H1 (cell line): ENCODE data around the gene ZCCHC17. TPM values are rescaled to one million over a fixed set of nuclear protein-coding genes. Genes with fewer than 3 reads are reported as not detected.

Source experiments
- CTCF ChIA-PET: fragments of 300-600 bp; sonication (Branson Sonifier 250); formaldehyde crosslinking; loops from one replicate; lab custom pipeline; 2021; ENCODE audit not compliant: partially characterized antibody; lab: Charles Lee
- POLR2A ChIA-PET: fragments of 300-600 bp; sonication (Branson Sonifier 250); formaldehyde crosslinking; loops from one replicate; lab custom pipeline; 2021; ENCODE audit warnings: inconsistent platforms; ENCODE audit not compliant: partially characterized antibody; lab: Charles Lee
- DNase-seq, 2 experiments: peaks; one replicate each; pipeline versions ENCODE4 v3.0.0 to v3.0.0-alpha.2; 2010 to 2022; ENCODE audit warnings: low spot score in 2 of 2, low read depth in 1 of 2, mixed read lengths in 1 of 2
- FAIRE-seq: peaks from 2 replicates; lab custom pipeline; 2011; peaks lifted over from hg19 to GRCh38; lab: Jason Lieb, UNC
- H2AFZ ChIP-seq: 2 replicates; pipeline ENCODE4 v1.8.1; 2012; ENCODE audit warnings: low read length, inconsistent platforms
- H2AK5ac ChIP-seq: 2 replicates; pipeline ENCODE4 v1.6.1; 2013; ENCODE audit warnings: low read depth, low read length
- H2BK120ac ChIP-seq: replicated peaks from 2 replicates; pipeline ENCODE3; 2013; ENCODE audit warnings: low read depth, low read length, inconsistent platforms
- H2BK12ac ChIP-seq: 2 replicates; pipeline ENCODE4 v1.6.1; 2013; ENCODE audit warnings: low read depth, low read length
- H2BK15ac ChIP-seq: 2 replicates; pipeline ENCODE4 v1.6.1; 2013; ENCODE audit warnings: low read length
- H2BK20ac ChIP-seq: 2 replicates; pipeline ENCODE4 v1.6.1; 2013; ENCODE audit warnings: low read length
- H2BK5ac ChIP-seq: 2 replicates; pipeline ENCODE4 v1.6.1; 2013; ENCODE audit warnings: low read depth, low read length
- H3K14ac ChIP-seq: 2 replicates; pipeline ENCODE4 v1.6.1; 2013; ENCODE audit warnings: inconsistent platforms; ENCODE audit not compliant: insufficient read length
- H3K18ac ChIP-seq: 2 replicates; pipeline ENCODE4 v1.6.1; 2013; ENCODE audit warnings: low read length; ENCODE audit errors: extremely low read depth
- H3K23ac ChIP-seq: 2 replicates; pipeline ENCODE4 v1.6.1; 2013; ENCODE audit warnings: inconsistent platforms; ENCODE audit not compliant: insufficient read length
- H3K23me2 ChIP-seq: 2 replicates; pipeline ENCODE4 v1.6.1; 2013; ENCODE audit warnings: low read depth, low read length
- H3K27ac ChIP-seq: 2 replicates; pipeline ENCODE4 v1.6.1; 2011; ENCODE audit warnings: low read depth, low read length, inconsistent platforms
- H3K27me3 ChIP-seq, 4 experiments: replicated peaks in 1 of 4; 1 replicate in 1 of 4; 2 replicates in 3 of 4; pipeline versions ENCODE4 v1.6.1 to v1.8.1; 2011 to 2013; ENCODE audit warnings: low read length in 3 of 4, mild to moderate bottlenecking in 3 of 4, inconsistent platforms in 2 of 4, mixed read lengths in 2 of 4, moderate library complexity in 1 of 4; ENCODE audit not compliant: control insufficient read depth in 3 of 4, insufficient read depth in 3 of 4; ENCODE audit errors: extremely low read depth in 1 of 4
- H3K36me3 ChIP-seq, 4 experiments: 2 replicates each; pipeline versions ENCODE4 v1.6.1 to v1.8.1; 2011 to 2013; ENCODE audit warnings: mild to moderate bottlenecking in 4 of 4, low read length in 3 of 4, moderate library complexity in 2 of 4, control low read depth in 1 of 4, inconsistent platforms in 1 of 4; ENCODE audit not compliant: insufficient read depth in 4 of 4, control insufficient read depth in 2 of 4
- H3K4ac ChIP-seq: replicated peaks from 2 replicates; pipeline ENCODE3; 2013; ENCODE audit warnings: low read length, low read depth, mixed read lengths, inconsistent platforms; ENCODE audit not compliant: insufficient read length
- H3K4me1 ChIP-seq, 4 experiments: replicated peaks in 1 of 4; 1 replicate in 1 of 4; 2 replicates in 3 of 4; pipeline versions ENCODE4 v1.6.1 to v1.8.1; 2011 to 2013; ENCODE audit warnings: low read length in 3 of 4, inconsistent platforms in 2 of 4, mixed read lengths in 1 of 4; ENCODE audit not compliant: insufficient read depth in 4 of 4, control insufficient read depth in 3 of 4
- H3K4me2 ChIP-seq, 2 experiments: 2 replicates each; pipeline versions ENCODE4 v1.6.1 to v1.8.1; 2011 to 2013; ENCODE audit warnings: low read depth in 2 of 2, low read length in 2 of 2, control low read depth in 1 of 2, inconsistent platforms in 1 of 2, mild to moderate bottlenecking in 1 of 2; ENCODE audit not compliant: insufficient read depth in 1 of 2
- H3K4me3 ChIP-seq, 4 experiments: fragments of 200-600, 300-600 bp in 1 of 4; sonication (generic), shearing (Covaris generic), sonication (Bioruptor Twin) in 1 of 4; 2 replicates each; pipeline versions ENCODE4 v1.5.1 to v1.8.1; 2011 to 2016; ENCODE audit warnings: low read length in 4 of 4, low read depth in 3 of 4, control low read depth in 2 of 4, inconsistent platforms in 2 of 4, mild to moderate bottlenecking in 2 of 4, mixed read lengths in 1 of 4, moderate library complexity in 1 of 4; ENCODE audit not compliant: insufficient read depth in 2 of 4; ENCODE audit errors: extremely low read depth in 1 of 4
- H3K56ac ChIP-seq: replicated peaks from 2 replicates; pipeline ENCODE3; 2013; ENCODE audit warnings: low read depth, mild to moderate bottlenecking, mixed read lengths, low read length, inconsistent platforms; ENCODE audit not compliant: insufficient read length
- H3K79me1 ChIP-seq: 2 replicates; pipeline ENCODE4 v1.6.1; 2013; ENCODE audit warnings: low read depth, low read length, control low read depth
- H3K79me2 ChIP-seq, 2 experiments: 2 replicates each; pipeline versions ENCODE4 v1.6.1 to v1.8.1; 2012 to 2013; ENCODE audit warnings: low read length in 2 of 2, mild to moderate bottlenecking in 2 of 2, inconsistent platforms in 1 of 2; ENCODE audit not compliant: insufficient read depth in 2 of 2, control insufficient read depth in 1 of 2
- H3K9ac ChIP-seq, 4 experiments: replicated peaks in 1 of 4; 1 replicate in 1 of 4; 2 replicates in 3 of 4; pipeline versions ENCODE4 v1.6.1 to v1.8.1; 2011 to 2013; ENCODE audit warnings: low read depth in 3 of 4, low read length in 3 of 4, control low read depth in 2 of 4, mild to moderate bottlenecking in 2 of 4, moderate library complexity in 2 of 4, inconsistent platforms in 1 of 4; ENCODE audit errors: extremely low read depth in 1 of 4
- H3K9me3 ChIP-seq, 2 experiments: 2 replicates each; pipeline versions ENCODE4 v1.6.1 to v1.8.1; 2012 to 2013; ENCODE audit warnings: mild to moderate bottlenecking in 2 of 2, moderate library complexity in 2 of 2, control low read depth in 1 of 2, inconsistent platforms in 1 of 2, low read depth in 1 of 2, low read length in 1 of 2, mixed read lengths in 1 of 2; ENCODE audit not compliant: insufficient read depth in 2 of 2
- H4K20me1 ChIP-seq, 2 experiments: replicated peaks in 1 of 2; 2 replicates each; pipeline versions ENCODE3 to v1.8.1; 2011 to 2013; ENCODE audit warnings: inconsistent platforms in 2 of 2, low read length in 2 of 2, mild to moderate bottlenecking in 1 of 2; ENCODE audit not compliant: insufficient read depth in 2 of 2, control insufficient read depth in 1 of 2
- H4K5ac ChIP-seq: 2 replicates; pipeline ENCODE4 v1.6.1; 2013; ENCODE audit warnings: low read length, low read depth, mixed read lengths, inconsistent platforms; ENCODE audit not compliant: insufficient read length
- H4K8ac ChIP-seq: 2 replicates; pipeline ENCODE4 v1.8.0; 2013; ENCODE audit warnings: mild to moderate bottlenecking, moderate library complexity, low read length, inconsistent platforms; ENCODE audit not compliant: insufficient read depth; ENCODE audit errors: extremely low read depth
- H4K91ac ChIP-seq: replicated peaks from 2 replicates; pipeline ENCODE3; 2013; ENCODE audit warnings: low read length, mixed read lengths, inconsistent platforms; ENCODE audit not compliant: insufficient read length
- BACH1 ChIP-seq: IDR thresholded peaks from 2 replicates; pipeline ENCODE4 v1.6.1; 2012; ENCODE audit warnings: low read length, improper control_type of control experiment
- BRCA1 ChIP-seq: IDR thresholded peaks from 2 replicates; pipeline ENCODE4 v1.6.1; 2012; ENCODE audit warnings: low read depth, low read length, improper control_type of control experiment
- CBX8 ChIP-seq: fragments of 300-800, 300-1000 bp; sonication (generic); IDR thresholded peaks from 2 replicates; pipeline ENCODE4 v1.7.1; 2016; ENCODE audit warnings: low read depth, low read length, borderline replicate concordance
- GABPA ChIP-seq: IDR thresholded peaks from 2 replicates; pipeline ENCODE4 v1.6.1; 2011; ENCODE audit warnings: mild to moderate bottlenecking, low read length, moderate library complexity, borderline replicate concordance; ENCODE audit not compliant: insufficient read depth
- HDAC2 ChIP-seq, 2 experiments: fragments of 300-600 bp in 1 of 2; sonication (generic) in 1 of 2; IDR thresholded peaks; 2 replicates each; pipeline ENCODE4 v1.6.1; 2011 to 2012; ENCODE audit warnings: low read depth in 2 of 2, low read length in 2 of 2, mild to moderate bottlenecking in 2 of 2, moderate library complexity in 2 of 2, borderline replicate concordance in 1 of 2, inconsistent platforms in 1 of 2
- KDM5A ChIP-seq: fragments of 200-600 bp; IDR thresholded peaks from 2 replicates; pipeline ENCODE4 v1.7.1; 2012; ENCODE audit warnings: mild to moderate bottlenecking, low read length, inconsistent platforms, mixed read lengths
- PHF8 ChIP-seq: fragments of 200-600 bp; sonication (generic); conservative IDR thresholded peaks from 2 replicates; pipeline ENCODE4 v1.7.1; 2012; ENCODE audit warnings: low read depth, mild to moderate bottlenecking, inconsistent platforms, low read length, moderate library complexity
- RAD21 ChIP-seq, 2 experiments: IDR thresholded peaks in 1 of 2; conservative IDR thresholded peaks in 1 of 2; 2 replicates each; pipeline ENCODE4 v1.6.1; 2011; ENCODE audit warnings: low read depth in 2 of 2, low read length in 2 of 2, improper control_type of control experiment in 1 of 2, inconsistent platforms in 1 of 2, mild to moderate bottlenecking in 1 of 2, moderate library complexity in 1 of 2
- RBBP5 ChIP-seq: IDR thresholded peaks from 2 replicates; pipeline ENCODE4 v1.7.1; 2012; ENCODE audit warnings: low read depth, mild to moderate bottlenecking, inconsistent platforms, low read length, moderate library complexity, borderline replicate concordance
- RFX5 ChIP-seq: IDR thresholded peaks from 2 replicates; pipeline ENCODE4 v1.6.1; 2011; ENCODE audit warnings: low read depth, low read length, improper control_type of control experiment, borderline replicate concordance
- SAP30 ChIP-seq: fragments of 300-600 bp; sonication (generic); IDR thresholded peaks from 2 replicates; pipeline ENCODE4 v1.7.1; 2012; ENCODE audit warnings: low read length, moderate library complexity, mild to moderate bottlenecking, inconsistent platforms; ENCODE audit not compliant: insufficient read depth, insufficient replicate concordance
- SIRT6 ChIP-seq: IDR thresholded peaks from one replicate; pipeline ENCODE4 v1.7.1; 2012; ENCODE audit warnings: low read length, inconsistent platforms
- TAF1 ChIP-seq: IDR thresholded peaks from 2 replicates; pipeline ENCODE4 v1.6.1; 2011; ENCODE audit warnings: mild to moderate bottlenecking, low read depth, low read length
- TCF12 ChIP-seq: IDR thresholded peaks from 2 replicates; pipeline ENCODE4 v1.6.1; 2011; ENCODE audit warnings: low read depth, mild to moderate bottlenecking, low read length
- WGBS, 2 experiments: shearing (Covaris generic) in 1 of 2; methylation state at CpG; one replicate each; pipeline versions ENCODE4 v1.1.6 to v1.1.7; 2013 to 2015; ENCODE audit warnings: low lambda C conversion rate in 2 of 2, mixed read lengths in 2 of 2, inconsistent platforms in 1 of 2, low coverage in 1 of 2, missing lambda C conversion rate in 1 of 2; ENCODE audit not compliant: insufficient replicate concordance in 2 of 2, insufficient coverage in 1 of 2, insufficient read length in 1 of 2; ENCODE audit errors: extremely low coverage in 1 of 2, missing lambda C conversion rate in 1 of 2; 5-methylcytosine and 5-hydroxymethylcytosine counted together
- polyA plus RNA-seq, 7 experiments: library from polyadenylated mRNA; depleted of rRNA in 3 of 7; stranded (reverse) in 5 of 7; unstranded in 2 of 7; fragments of >200 nt in 5 of 7; fragments of 200-250 nt in 2 of 7; gene quantifications; 1 replicate in 5 of 7; 2 replicates in 1 of 7; 4 replicates in 1 of 7; pipeline versions ENCODE4 v1.2.1 to v1.2.3, GENCODE V29; 2011 to 2013; ENCODE audit warnings: missing spikeins in 2 of 7, mixed read lengths in 2 of 7
- total RNA-seq: library from RNA; stranded (reverse); fragmentation: NEBNext Ultra II Directional; extraction: Animal tissue kit (Norgen Biotek cat#: 25700); gene quantifications from 2 replicates; pipeline ENCODE4 v1.2.1, GENCODE V29; 2021

Gene ZCCHC17
- total and polyA plus RNA-seq, 2 of the 8 experiments (the other 6 are each of a cell fraction or from before 2014, with no cell fraction given), result 51.6 to 59.3 TPM

DNA sequence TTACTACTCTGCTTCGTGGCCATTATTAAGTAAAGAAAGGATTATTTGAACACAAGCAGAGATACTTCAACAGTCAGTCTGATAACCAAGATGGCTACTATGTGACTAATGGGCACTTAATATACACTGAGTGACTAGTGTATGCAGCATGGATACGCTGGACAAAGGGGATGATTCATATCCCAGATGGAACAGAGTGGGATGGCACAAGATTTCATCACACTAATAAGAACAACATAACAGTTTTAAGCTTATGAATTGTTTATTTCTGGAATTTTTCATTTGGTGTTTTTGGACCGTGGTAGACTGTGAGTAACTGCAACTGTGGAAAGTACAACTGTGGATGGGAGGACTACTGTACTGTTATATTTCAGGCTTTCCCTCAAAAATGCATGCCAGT, 9.4 kb downstream of the ZCCHC17 start:
- H3K27ac ChIP-seq, result no peak overlapping the region
- H3K18ac ChIP-seq, result no peak overlapping the region
- no peaks in the 10 kb centered on the region for H3K9me3 ChIP-seq
- no peak overlapping the region for H4K8ac ChIP-seq
- H4K5ac ChIP-seq, result no peak overlapping the region
- peaks cover 2 to 11% (median 10%) of the 10 kb centered on the region in 4 experiments; a peak in 4 of 8 replicates for H3K36me3 ChIP-seq
- FAIRE-seq, result no peak
- H3K79me2 ChIP-seq, result peaks cover 0 to 44% of the 10 kb centered on the region in 2 experiments; a peak in 2 of 4 replicates
- H2BK15ac ChIP-seq, result no peak overlapping the region
- DNase-seq, result no peak
- H3K4me2 ChIP-seq, result no peak overlapping the region
- H4K20me1 ChIP-seq, result no peaks in the 10 kb centered on the region
- H3K79me1 ChIP-seq, result peaks cover 4% of the 10 kb centered on the region; the same call in 1 of the 2 replicates
- ChIA-PET CTCF (interaction anchor here (1.0 kb wide), 1 partner anchor 87 kb away, joined by 3 read pairs; no protein-coding TSS in a partner anchor), POLR2A (interaction anchor here (1.5 to 2.4 kb wide), 2 partner anchors 8 to 10 kb away, joined by 4 to 12 read pairs; partner anchors contain the start of genes SNRNP40 and ZCCHC17)
- H3K4me3 ChIP-seq, result no peak overlapping the region
- H3K4me1 ChIP-seq, result no peaks in the 10 kb centered on the region
- H2BK5ac ChIP-seq, result no peak overlapping the region
- no peak overlapping the region for H3K9ac ChIP-seq
- no peaks in the 10 kb centered on the region for H3K23me2 ChIP-seq
- H2AK5ac ChIP-seq, result no peak overlapping the region
- H3K56ac ChIP-seq, result no peak overlapping the region
- H2BK12ac ChIP-seq, result no peak overlapping the region
- no peak overlapping the region for H3K14ac ChIP-seq
- no peak overlapping the region for H3K4ac ChIP-seq
- H2BK120ac ChIP-seq, result no peak overlapping the region
- no peak overlapping the region for H2AFZ ChIP-seq
- H2BK20ac ChIP-seq, result no peak overlapping the region
- 93% methylated on average over 3 of the region's 3 CpGs; no CpG with 5 or more reads in 1 of the 2 experiments for WGBS, 2 experiments
- no peak overlapping the region for H4K91ac ChIP-seq
- H3K23ac ChIP-seq, result no peak overlapping the region
- no peaks in the 10 kb centered on the region for H3K27me3 ChIP-seq
- TF ChIP-seq PHF8 (no peak), RFX5 (no peak), BACH1 (no peak), SIRT6 (no peak), TCF12 (no peak), GABPA (no peak), RAD21 (IDR thresholded peaks at IDR 0.05 in 1 of 2, conservative IDR thresholded peaks at IDR 0.05 in 1 of 2; ENCODE audit: low read depth in 2 of 2, low read length in 2 of 2) (no peak), TAF1 (no peak), CBX8 (no peak), RBBP5 (no peak), SAP30 (no peak), BRCA1 (no peak), KDM5A (no peak), HDAC2 (IDR thresholded peaks at IDR 0.05; ENCODE audit: borderline replicate concordance in 1 of 2, low read depth in 2 of 2, low read length in 2 of 2) (no peak)
